Progenitor cell of endocrine pancreas (in vitro differentiated cells): Measurements from ENCODE around the gene FEM1B. TPM values are rescaled to one million over a fixed set of nuclear protein-coding genes. Genes with fewer than 3 reads are reported as not detected.

Experiments
- DNase-seq: peaks from one replicate; pipeline ENCODE4 v3.0.0; 2021; ENCODE audit warnings: low spot score; ENCODE audit not compliant: unreplicated experiment
- H3K27ac Mint-ChIP-seq: 2 replicates; pipeline ENCODE4 v1.8.0; 2021; ENCODE audit warnings: mild to moderate bottlenecking, moderate library complexity, mixed read lengths
- H3K27me3 Mint-ChIP-seq: 2 replicates; pipeline ENCODE4 v1.8.0; 2021; ENCODE audit warnings: mixed read lengths
- H3K36me3 Mint-ChIP-seq: 2 replicates; pipeline ENCODE4 v1.8.0; 2022; ENCODE audit warnings: mixed read lengths; ENCODE audit not compliant: insufficient read depth
- H3K4me1 Mint-ChIP-seq: 2 replicates; pipeline ENCODE4 v1.8.0; 2021; ENCODE audit warnings: low read depth, mixed read lengths
- H3K4me3 Mint-ChIP-seq: 2 replicates; pipeline ENCODE4 v1.8.0; 2021; ENCODE audit warnings: low read depth, mild to moderate bottlenecking, moderate library complexity, mixed read lengths
- H3K9me3 Mint-ChIP-seq: 2 replicates; pipeline ENCODE4 v1.8.0; 2021; ENCODE audit warnings: low read depth, mixed read lengths
- total RNA-seq: library from RNA; stranded (reverse); gene quantifications from 2 replicates; pipeline ENCODE4 v1.2.1, GENCODE V29; 2021
- TF ChIP-seq, protein P1 (sequence below): fragments of 200-600 bp; sonication (generic); IDR thresholded peaks from one replicate; pipeline ENCODE4 v1.5.0; 2021; ENCODE audit warnings: antibody characterized with exemption, mild to moderate bottlenecking; ENCODE audit not compliant: unreplicated experiment

Gene FEM1B
- total RNA-seq, 1 donor from 2014 or later: 45.9 TPM

- H3K27me3 Mint-ChIP-seq: no peaks in the 10 kb centered on the region
- no peak overlapping the region for H3K27ac Mint-ChIP-seq
These were observed 3.5 kb downstream of the FEM1B start for GRCh38 chr15:68281008-68281407.

GRCh38 chr15:68283401-68283800 lies 5.9 kb downstream of the FEM1B start:
- no peaks in the 10 kb centered on the region for H3K27me3 Mint-ChIP-seq
- no peak overlapping the region for H3K4me3 Mint-ChIP-seq
- H3K27ac Mint-ChIP-seq: no peak overlapping the region
- H3K4me1 Mint-ChIP-seq: peaks cover 39% of the 10 kb centered on the region
- TF ChIP-seq, protein P1, sequence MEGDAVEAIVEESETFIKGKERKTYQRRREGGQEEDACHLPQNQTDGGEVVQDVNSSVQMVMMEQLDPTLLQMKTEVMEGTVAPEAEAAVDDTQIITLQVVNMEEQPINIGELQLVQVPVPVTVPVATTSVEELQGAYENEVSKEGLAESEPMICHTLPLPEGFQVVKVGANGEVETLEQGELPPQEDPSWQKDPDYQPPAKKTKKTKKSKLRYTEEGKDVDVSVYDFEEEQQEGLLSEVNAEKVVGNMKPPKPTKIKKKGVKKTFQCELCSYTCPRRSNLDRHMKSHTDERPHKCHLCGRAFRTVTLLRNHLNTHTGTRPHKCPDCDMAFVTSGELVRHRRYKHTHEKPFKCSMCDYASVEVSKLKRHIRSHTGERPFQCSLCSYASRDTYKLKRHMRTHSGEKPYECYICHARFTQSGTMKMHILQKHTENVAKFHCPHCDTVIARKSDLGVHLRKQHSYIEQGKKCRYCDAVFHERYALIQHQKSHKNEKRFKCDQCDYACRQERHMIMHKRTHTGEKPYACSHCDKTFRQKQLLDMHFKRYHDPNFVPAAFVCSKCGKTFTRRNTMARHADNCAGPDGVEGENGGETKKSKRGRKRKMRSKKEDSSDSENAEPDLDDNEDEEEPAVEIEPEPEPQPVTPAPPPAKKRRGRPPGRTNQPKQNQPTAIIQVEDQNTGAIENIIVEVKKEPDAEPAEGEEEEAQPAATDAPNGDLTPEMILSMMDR: no peak
- peaks cover 5% of the 10 kb centered on the region for H3K9me3 Mint-ChIP-seq
- DNase-seq: no peak
- peaks cover 21% of the 10 kb centered on the region for H3K36me3 Mint-ChIP-seq

More at GRCh38 chr15:68281008-68281407, 3.5 kb downstream of the FEM1B start:
- H3K36me3 Mint-ChIP-seq: peaks cover 19% of the 10 kb centered on the region
- no peak for DNase-seq
- H3K4me1 Mint-ChIP-seq: peaks cover 46% of the 10 kb centered on the region
- peaks cover 5% of the 10 kb centered on the region for H3K9me3 Mint-ChIP-seq
- no peak overlapping the region for H3K4me3 Mint-ChIP-seq
- TF ChIP-seq, protein P1: no peak

GRCh38 chr15:68284616-68285258 lies 7.2 kb downstream of the FEM1B start:
- Mint-ChIP-seq H3K36me3 (peaks cover 21% of the 10 kb centered on the region), H3K9me3 (peaks cover 5% of the 10 kb centered on the region), H3K4me1 (peaks cover 26% of the 10 kb centered on the region), H3K4me3 (no peak overlapping the region), H3K27ac (no peak overlapping the region), H3K27me3 (no peaks in the 10 kb centered on the region)
- no peak for DNase-seq
- TF ChIP-seq, protein P1: no peak

DNA sequence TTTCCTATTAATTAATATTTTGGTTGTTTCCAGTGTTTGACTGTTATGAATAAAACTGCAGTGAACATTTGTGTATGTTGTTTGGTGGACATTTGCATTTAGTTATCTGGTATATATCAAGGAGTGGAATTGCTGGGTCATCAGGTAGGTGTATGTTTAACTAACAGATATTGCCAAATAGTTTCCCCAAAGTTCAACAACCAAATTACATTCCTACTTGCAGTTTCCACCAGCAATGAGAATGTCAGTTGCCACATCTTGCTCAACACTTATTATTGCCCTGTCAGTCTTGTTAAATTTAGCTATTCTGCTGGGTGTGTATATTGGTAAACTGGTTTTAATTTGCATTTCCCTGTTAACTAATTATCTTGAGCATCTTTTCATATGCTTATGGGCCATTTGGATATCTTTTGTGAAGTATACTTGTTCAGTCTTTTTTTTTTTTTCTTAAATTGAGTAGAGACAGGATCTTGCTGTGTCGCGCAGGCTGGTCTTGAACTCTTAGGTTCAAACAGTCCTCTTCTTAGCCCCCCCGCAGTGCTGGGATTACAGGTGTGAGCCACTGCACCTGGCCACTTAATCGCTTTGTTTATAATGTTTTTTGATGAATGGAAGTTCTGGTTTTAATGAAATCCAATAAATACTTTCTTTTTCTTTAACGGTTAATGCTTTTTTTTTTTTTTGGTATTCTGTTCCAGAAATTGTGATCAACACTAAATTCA lies 7.9 kb downstream of the FEM1B start:
- Mint-ChIP-seq H3K9me3 (peaks cover 5% of the 10 kb centered on the region), H3K4me3 (no peak overlapping the region), H3K4me1 (peaks cover 20% of the 10 kb centered on the region), H3K36me3 (peaks cover 23% of the 10 kb centered on the region), H3K27ac (no peak overlapping the region), H3K27me3 (no peaks in the 10 kb centered on the region)
- DNase-seq: no peak
- TF ChIP-seq, protein P1: no peak

- H3K27ac Mint-ChIP-seq: no peak overlapping the region
- no peak overlapping the region for H3K4me3 Mint-ChIP-seq
- peaks cover 29% of the 10 kb centered on the region for H3K36me3 Mint-ChIP-seq
These were observed 8.7 kb downstream of the FEM1B start for GRCh38 chr15:68286256-68286655.

More at GRCh38 chr15:68286256-68286655, 8.7 kb downstream of the FEM1B start:
- no peak for DNase-seq
- peaks cover 5% of the 10 kb centered on the region for H3K9me3 Mint-ChIP-seq
- no peaks in the 10 kb centered on the region for H3K27me3 Mint-ChIP-seq
- TF ChIP-seq, protein P1: no peak
- peaks cover 14% of the 10 kb centered on the region for H3K4me1 Mint-ChIP-seq
